Activated T-helper 9 cell treated with anti-CD3 and anti-CD28 coated beads, Interleukin-2, amount 50 U/mL, for 16 hours (primary cell): ENCODE results near the gene DDTL.
"Not testable (repeated sequence)": the region's sequence is repeated elsewhere in the genome, so short reads cannot be mapped to it uniquely, and the experiment has no call there.

Experiments used
- DNase-seq: peaks from one replicate; pipeline ENCODE4 v3.0.0-alpha.2; 2020; ENCODE audit warnings: low read depth

The DDTL gene

DNA sequence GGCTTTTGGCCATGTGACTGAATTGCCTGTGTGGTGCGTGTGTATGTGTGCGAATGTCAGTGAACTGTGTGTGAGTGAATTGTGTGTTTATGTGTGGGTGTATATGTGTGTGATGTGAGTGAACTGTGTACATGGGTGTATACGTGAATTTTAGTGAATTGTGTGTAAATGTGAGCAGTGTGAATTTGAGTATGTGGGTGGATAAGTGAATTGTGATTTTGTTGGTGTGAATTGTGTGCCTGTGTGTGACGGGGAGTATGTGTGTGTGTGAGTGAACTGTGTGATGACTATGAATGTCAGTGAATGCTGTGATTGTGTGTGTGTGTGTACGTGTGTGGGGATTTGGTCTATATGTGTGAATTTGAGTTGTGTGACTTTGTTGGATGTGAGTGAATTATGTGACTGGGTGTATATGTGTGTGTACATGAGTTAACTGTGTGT is 3.5 kb downstream of the DDTL start:
- DNase-seq: no peak

DNA sequence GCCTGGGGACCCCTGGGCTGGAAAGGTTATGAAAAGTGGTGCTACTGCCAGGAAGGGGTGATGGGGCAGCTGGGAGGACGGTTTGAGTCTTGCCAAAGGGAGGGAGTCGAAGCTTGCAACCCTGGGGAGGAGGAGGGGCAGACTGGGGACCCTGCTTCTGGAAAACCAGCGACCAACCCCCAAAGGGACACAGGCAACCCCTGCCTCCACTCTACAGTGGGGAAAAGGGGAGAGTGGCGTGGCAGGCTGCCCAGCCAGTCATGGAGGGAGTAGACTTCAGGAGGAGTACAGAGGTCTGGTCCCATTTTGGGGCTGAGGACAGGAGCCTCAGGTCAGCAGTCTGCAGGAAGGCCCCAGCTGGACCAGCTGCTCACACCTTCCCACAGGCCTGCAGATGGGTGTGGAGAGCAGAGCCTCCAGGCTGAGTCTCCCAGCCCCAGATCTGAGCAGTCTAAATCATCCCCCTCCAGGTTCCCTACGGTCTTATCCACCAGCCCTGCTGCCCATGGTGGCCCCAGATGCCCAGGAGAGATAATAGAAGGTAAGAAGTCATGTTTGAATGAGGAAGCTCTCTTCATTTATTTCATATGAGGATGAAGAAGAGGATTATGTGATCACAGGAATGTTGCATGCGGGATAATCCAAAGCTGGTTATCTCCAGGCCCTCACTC is 4.3 kb downstream of the DDTL start:
- no peak for DNase-seq

DNA sequence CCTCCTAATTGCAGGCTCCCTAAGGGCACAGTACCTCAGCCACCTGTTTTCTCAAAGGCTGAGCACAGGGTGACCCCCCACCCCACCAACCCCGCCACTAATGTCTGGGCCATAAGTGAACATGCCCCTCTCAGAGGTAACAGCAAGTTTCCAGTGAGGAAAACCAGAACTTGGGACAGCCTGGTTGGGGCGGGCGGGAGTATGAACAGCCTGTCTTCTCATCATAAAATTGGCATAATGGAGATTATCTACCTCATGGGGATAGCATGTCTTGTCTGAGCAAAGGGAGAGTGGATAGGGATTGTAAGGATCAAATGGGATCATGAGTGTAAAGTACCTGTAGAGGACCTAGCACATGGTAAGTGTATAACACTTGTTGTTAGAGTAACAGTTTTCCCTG is 5.2 kb downstream of the DDTL start:
- DNase-seq: not testable (repeated sequence)

DNA sequence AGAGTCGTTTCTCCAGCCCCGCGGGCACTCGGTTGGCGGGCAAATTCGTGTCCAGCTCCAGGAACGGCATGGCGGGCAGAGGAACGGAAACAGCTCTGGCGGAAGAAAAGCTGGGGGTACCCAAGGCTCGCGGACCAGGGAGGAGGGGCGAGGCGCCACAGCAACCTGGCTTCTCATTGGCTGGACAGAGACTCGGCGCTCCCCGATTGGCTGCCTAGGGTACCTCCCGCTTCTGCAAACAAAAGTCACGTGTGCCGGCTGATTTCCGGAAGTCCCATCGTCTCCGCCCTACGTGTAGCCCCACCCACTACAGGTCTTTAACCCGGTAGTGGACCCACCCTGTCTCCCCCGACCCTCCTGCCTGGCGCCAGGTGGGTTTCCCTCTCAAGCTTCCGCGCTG is 7.7 kb downstream of the DDTL start, which contains the start of gene DDT:
Gene DDT, minus strand, starts transcription at position 97 of the 400 bp plus-strand sequence. Its CDS starts 27 bp downstream, at position 70.
- not testable (repeated sequence) for DNase-seq

DNA sequence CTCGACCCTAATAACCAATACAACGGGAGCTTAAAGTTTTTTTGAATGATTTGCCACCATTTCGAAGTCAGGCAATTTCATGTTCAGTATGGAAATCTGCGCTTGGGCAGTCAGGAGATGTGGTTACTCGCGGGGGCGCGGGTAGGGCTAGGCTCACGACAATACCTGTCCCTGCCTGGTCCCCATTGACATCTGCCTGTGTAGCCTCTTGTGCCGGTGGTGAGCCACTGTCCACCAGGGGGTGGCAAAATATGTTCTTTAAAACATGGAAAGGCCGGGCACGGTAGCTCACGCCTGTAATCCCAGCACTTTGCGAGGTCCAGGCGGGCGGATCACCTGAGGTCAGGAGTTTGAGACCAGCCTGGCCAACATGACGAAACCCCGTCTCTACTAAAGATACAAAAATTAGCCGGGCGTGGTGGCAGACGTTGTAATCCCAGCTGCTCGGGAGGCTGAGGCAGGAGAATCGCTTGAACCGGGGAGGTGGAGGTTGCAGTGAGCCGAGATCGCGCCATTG is 8.2 kb downstream of the DDTL start:
- DNase-seq: not testable (repeated sequence)

DNA sequence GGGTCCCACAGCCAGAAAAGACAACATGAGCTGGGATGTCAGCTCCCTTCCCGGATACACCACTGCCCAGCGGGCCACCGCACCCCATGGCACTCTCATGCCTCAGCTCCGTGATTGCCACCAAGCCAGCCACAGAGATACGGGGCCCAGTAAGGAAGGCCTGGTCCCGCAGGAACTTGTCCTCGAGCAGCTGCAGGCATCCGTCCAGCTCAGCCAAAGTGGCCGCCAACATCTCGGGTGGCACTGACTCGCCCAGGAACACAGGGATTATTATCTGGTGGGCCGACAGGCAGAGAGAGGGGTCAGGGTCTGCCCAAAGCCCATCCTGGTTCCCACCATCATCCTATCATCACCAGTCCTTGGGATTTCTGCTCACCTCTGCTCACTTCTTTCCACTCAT is 10.6 kb downstream of the DDTL start:
- not testable (repeated sequence) for DNase-seq

DNA sequence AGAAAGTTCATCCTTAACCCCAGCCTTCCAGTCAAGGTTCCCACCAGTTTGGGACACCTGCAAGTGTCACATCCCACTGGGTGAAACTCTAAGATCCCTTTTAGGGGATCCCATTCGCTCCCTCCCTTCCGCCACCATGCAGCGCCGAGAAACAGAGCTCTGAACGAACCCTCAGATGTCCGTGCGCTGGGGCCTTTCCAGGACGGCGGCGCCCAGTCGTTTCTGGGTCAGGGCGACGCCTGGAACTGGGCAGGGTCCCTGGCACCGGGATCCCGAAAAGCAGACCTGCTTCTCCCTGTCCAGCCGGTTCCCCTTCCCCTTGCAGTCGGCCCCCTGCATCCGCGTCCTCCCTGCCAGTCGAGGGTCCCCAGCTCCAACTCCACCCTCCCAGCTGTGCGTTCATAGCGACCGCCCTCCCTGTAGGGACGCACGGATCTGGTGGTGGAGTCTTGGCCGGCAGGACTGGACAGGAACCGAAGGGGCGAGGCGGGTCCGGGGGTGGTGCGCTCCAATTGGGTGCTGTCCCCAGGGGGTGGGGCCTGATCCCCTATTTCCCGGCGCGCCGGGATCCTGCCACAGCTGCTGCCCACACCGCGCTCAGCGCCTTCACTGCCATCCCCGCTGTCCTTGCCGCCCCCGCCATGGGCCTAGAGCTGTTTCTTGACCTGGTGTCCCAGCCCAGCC is 13.0 kb downstream of the DDTL start, which contains the start of gene GSTT2:
Gene GSTT2, plus strand, starts transcription at position 578 of the 684 bp plus-strand sequence.
- not testable (repeated sequence) for DNase-seq

DNA sequence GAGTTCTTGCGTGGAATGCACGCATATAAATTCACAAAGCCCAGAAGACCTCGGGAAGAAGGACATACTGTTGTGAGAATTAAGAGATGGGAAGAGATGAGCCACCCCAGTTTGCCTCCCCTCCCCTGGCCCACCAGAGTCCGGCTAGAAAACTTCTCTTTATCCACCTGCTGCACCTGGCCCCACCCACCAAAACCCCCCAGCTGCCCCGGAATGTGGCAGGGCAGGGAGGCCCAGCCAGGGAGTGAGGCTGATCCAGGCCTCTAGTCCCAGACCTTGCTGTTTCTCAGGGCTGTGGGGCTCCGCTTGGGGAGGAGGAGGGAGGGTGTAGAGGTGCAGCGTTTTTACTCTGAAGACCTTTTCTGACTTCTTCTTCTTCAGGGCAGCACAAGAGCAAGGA is 13.9 kb downstream of the DDTL start:
- not testable (repeated sequence) for DNase-seq

DNA sequence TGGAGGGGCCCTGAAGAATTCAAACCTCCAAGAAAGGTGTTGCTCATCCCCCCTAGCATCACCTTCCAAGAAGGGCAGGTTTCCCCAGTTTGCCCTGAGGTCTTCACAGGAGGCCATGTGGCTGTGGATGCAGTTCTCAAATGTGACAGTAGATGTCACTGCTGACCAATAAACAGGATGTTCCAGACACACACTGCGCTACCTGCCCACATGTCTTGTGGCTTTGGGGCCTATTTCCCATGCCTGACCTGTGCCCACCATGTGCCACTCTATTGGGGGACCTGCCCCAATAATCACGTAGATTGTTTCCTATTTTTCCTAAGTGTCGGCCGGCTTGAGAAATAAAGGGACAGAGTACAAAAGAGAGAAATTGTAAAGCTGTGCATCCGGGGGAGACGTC is 17.7 kb downstream of the DDTL start:
- no peak for DNase-seq

DNA sequence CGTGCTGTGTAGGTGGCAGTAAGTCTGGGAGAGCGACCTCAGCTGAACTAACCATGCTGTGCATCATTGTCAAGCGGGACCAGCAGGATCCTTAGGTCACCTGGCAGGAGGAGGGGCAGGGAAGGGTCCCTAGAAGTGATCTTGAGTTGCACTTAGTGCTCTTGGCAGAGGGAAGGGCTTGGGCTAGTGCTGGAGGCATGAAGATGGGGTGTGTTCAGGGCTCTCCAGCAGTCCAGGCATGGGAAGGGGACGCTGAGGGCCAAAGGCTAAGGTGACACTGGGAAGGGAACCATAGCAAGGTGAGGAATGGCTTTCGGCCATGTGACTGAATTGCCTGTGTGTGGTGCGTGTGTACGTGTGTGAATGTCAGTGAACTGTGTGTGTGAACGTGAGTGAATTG is 19.4 kb downstream of the DDTL start:
- not testable (repeated sequence) for DNase-seq

DNA sequence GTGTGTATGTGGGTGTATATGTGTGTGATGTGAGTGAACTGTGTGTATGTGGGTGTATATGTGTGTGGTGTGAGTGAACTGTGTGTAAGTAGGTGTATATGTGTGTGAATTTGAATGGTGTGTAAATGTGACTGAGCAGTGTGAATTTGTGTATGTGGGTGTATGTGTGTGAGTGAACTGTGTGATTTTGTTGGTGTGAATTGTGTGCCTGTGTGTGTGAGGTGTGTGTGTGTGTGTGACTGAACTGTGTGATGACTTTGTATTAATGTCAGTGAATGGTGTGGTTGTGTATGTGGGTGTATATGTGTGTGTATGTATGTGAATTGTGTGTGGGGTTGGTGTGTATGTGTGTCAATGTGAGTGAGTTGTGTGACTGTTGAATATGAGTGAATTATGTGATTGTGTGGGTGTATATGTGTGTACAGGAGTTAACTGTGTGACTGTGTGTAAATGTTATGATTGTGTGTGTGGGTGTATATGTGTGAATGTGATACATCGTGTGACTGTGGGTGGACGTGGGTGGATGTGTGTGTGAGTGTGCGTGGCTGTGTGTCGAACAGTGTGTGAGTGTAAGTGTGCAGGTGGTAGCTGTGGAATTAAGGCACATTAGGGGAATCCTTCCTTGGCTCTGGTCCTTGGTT is 20.0 kb downstream of the DDTL start:
- DNase-seq: not testable (repeated sequence)

DNA sequence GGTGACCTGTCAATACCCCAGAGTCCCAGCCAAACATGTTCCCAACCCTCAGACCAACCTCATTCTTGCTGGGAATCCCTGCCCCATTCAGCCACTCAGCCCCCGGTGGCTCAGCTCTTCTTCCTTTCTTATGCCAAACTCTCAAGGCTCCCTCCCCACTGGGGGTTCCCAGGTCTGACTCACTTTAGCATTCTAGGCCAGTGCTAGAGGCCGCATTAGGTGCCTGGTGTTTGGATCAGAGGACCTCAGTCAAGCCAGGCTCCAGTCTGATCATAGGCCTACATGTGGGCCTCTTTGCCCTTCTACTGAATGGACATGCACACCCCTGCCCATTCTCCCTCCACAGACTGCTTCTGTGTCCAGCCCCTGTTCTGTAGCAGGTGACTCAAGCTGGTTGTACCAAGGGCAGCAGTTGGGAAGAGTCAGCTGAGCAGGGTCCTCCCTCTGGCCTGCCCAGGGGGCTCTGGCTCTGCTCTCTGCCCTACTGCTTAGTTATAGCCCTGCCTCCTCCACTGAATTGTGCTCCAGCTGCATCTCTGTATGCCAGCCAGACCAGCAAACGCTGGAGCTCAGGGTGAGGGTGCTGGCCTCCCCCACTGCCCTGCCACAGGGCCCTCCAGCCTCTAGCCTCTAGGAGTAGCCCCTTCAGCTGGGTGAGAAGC is 23.0 kb downstream of the DDTL start:
- not testable (repeated sequence) for DNase-seq

DNA sequence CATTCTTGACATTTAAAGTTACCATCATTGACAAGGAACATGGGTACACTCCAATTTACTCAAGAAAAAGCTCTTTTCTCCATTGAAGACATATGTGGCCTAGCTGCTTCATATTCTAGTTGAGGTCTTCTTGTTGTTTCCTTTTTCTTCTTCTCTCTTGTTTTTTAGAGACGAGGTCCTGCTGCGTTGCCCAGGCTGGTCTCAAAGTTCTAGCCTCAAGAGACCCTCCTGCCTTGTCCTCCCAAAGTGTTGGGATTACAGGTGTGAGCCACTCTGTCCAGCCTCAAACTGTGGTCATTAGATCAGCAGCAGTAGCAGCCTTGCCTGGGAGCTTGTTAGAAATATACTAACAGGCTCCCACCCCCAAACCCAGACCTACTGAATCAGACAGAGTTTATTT is 26.4 kb downstream of the DDTL start:
- not testable (repeated sequence) for DNase-seq

DNA sequence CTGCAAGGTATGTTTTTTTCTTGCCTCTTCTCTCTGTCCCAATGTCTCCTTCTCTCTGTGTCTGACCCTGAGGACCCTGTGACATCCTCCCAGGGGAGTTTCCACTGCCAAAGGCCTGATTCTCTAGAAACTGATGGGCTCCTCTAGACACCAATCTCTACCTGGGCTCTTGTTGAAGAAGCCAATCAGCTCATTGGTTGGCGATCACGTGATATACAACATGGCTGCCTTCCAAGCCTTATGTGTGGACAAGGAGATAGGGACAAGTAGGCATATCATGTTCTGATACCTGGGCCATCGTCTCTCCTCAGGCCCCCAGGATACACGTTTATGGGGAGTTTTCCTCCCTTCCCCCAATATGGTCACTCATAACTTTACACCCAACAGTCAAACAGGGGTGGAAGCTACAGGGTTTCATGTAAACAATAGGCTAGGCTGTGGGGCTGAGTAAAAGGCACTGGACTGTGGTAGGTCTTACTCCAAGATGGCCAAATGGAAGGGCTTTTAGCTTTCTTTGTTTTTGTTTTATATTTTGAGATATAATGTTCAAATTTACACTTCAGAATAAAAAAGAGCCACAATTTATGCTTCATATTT is 27.0 kb downstream of the DDTL start:
- DNase-seq: not testable (repeated sequence)

DNA sequence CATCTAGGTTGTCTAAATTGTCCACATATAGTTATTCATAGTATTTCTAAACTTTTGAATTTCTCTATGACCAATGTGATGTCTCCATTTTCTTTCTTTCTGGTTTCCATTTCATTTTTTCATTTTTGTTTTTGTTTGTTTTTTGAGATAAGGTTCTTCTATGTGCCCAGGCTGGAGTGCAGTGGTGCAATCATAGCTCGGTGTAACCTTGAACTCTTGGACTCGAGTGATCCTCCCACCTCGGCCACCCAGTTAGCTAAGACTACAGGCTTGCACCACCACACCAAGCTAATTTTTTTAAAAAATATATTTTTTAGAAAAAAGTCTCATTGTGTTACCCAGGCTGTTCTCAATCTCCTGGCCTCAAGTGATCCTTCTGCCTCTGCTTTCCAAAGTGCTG is 30.4 kb downstream of the DDTL start:
- DNase-seq: no peak

DNA sequence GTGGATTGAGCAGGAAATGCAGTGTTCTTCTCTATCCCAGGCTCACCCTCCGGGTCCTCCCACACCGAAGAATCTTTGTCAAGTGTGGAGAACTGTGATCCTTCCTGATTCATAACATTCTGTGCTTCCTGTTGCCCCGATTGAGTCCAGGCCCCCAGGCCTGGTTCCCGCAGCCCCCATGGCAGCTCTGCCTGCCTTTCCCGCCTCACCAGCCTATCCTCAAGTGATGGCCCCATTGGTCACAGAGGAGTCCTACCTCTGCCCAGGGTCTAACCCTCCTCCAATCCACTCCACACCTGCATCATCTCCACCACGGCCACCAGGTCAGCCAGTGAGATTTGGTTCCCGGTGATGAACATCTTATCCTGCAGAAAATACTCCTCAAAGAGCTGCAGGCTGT is 33.1 kb downstream of the DDTL start:
- DNase-seq: not testable (repeated sequence)

DNA sequence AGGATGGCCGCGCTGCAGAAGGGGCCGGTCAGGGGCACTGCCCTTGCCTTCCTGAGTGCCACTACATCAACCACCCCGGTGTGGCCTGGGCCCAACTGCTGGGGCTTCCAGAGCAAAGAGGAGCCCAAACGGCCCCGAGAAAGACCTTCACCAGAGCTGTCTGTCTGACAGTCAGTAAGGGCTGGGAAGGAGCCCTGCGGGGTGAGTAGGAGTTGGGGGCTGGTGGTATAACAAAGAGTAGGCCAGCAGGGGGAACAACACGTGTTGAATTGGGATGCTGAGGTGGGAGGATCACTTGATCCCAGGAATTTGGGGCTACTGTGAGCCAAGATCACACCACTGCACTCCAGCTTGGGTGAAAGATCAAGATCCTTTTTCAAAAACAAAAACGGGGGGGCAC is 34.6 kb downstream of the DDTL start:
- no peak for DNase-seq

DNA sequence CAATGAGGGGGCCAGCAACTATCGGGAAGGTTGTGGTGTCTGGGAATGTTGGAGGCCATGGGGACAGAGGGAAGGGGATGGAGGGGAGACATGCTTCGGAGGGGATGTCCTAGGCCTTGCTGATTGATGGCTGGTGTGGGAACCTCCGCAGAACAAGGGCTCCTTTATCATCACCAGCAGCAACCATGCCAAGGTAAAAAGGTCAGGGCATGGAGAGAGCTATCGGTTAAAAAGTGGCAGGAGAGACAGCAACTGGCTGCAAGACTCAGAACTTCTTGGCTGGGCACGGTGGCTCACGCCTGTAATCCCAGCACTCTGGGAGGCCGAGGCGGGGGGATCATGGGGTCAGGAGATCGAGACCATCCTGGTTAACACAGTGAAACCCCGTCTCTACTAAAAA is 35.6 kb downstream of the DDTL start:
- no peak for DNase-seq

DNA sequence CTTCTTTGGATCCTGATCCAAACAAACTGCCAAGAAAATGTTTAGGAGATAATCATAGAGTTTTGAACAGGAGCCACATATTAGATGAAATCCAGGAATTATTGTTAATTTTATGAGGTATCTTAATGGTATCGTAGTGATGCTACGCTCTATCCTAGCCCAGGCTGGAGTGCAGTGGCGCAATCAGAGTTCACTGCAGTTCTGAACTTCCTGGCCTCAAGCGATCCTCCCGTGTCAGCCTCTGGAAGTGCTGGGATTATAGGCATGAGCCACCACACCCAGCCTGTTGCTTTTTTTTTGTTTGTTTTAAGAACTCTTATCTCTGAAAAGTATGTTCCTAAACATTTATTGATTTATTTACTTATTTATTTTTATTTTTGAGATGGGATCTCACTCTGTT is 36.2 kb downstream of the DDTL start:
- DNase-seq: no peak

DNA sequence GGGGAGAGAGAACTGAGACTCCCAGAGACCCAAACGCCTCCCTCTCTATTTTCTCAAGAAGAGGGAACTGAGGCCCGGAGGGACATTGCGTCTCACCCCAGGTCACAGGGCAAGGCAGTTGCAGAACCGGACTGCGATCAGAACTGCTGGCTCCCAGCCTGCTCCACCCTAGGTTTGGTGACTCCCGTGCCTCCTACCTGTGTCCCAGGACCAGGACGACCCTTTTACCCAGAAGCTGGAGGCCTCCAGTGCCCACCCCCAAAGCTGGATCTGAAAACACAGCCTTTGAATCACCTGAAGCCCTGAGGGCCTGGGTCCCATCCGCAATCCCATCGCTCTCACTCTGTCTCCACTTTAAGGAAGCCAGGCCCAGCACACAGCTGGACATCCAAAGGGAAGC is 37.2 kb downstream of the DDTL start:
- DNase-seq: no peak

DNA sequence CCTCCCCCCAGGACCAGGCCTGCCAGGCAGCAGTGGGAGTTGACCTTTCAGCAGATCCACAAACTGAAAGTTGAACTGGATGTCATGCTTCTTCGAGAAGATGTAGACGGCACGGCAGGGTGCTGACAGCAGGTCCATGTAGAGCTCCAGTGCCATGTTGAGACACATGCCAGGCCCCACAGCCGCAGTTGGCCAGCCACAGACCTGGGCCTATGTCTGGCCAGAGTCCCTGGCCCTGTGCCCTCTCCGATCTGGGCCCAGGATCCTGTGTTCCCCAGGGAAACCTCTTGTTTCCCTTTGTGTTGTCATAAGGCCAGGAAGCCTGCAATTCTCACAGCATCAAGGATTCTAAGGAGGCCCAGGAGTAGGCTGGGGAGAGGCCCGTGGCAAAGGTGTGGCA is 38.5 kb downstream of the DDTL start, which contains the start of gene GSTT4:
Gene GSTT4, minus strand, starts transcription at position 253 of the 400 bp plus-strand sequence. Its CDS starts 97 bp downstream, at position 156.
- no peak for DNase-seq
